SK-N-MC (cell line): ENCODE data around the gene ZNF691.

Experiments used
- EZH2 ChIP-seq: fragments of 200-600 bp; sonication (generic); IDR thresholded peaks from one replicate; pipeline ENCODE4 v1.6.1; 2017; ENCODE audit warnings: antibody characterized with exemption
- POLR2AphosphoS5 ChIP-seq: IDR thresholded peaks from 2 replicates; pipeline ENCODE4 v1.6.1; 2012; ENCODE audit warnings: mild to moderate bottlenecking, low read depth, low read length, borderline replicate concordance

DNA sequence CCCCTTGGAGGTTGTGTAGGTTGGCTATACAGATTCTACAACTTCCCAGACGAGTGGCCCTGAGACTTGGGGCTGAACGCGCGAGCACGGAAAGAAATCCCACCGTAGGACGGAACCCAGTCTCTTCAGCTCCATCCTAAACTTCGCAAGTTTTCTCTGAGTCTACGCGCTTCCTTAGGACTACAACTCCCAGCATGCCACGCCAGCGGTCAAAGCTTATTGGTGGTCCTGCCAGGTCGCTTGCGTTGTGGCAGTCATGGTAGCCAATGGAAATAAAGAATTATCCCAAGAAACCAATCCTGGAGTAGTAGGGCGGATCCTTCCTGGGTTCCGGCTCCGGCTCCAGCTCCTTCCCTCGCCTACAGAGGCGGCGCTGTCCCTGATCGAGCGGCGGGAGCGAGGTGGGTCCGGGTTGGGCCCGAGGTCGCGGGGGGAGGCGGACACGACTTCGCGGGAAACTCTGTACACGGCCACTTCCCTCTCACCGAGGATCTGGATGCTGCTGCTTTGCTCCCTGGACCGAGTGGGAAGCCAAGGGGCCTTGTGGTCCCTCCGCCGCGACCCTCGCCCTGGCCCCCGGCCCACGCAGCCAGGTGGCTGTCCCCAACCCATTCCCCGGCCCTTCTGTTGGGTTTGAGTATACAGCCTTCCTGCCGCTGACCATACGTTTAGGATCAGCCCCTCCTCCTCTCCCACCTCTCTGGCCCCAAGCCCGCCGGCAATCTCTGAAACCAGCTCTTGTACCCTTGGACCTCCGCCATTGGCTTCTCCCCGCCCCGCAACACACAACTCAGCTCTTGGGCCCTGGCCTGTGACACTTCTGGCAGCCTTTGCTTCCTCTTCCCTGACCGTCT lies at the start of gene ZNF691:
- TF ChIP-seq EZH2, result no peak
- peak; percentile 91 for TF ChIP-seq POLR2AphosphoS5
